NCI-H2196 (cell line): Measurements from ENCODE around the gene HERC2.

ENCODE experiments used
- DNase-seq: peaks from one replicate; lab custom pipeline; 2025; ENCODE audit not compliant: unreplicated experiment; lab: John Stamatoyannopoulos, UW

The HERC2 gene

DNA sequence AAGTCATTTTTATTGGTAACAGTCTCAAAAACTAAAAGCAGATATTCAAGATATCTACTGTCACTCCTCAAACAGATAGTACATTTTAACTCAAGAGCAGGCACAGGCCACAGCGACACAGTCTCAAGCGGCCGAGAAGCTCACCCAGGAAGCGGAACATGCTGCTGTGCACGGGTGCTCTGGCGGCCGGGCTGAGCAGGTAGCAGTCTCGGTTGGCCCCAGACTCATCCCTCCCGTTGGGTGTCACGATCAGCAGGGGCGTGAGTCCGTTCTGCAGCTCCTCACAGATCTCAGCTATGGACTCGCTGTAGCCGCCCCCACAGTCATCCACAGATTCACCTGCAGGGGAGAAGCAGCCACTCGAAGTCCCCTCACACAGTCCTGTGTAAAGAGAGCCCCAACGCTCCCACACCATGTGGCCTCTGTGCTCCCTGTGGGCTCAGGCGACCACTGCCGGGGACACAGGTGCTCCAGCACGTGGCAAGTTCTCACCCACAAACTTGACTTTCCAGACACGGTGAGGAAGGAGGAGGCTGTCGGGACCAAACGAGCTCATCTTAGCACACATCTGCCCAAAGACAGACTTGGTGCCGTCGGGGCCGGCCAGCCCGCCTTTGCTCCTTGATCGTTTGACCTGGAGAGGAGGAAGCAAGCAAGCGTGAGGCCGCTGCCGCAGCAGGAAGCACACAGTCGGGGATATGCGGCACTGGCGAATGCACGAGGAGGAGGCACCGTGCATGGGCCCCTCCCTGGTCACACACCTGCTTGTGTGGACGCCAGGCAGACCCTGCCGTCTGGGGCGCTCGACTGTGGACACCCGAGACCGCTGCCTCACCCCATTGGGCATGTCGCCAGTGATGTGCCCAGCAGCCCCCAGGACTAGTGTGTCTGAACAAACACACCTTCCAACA lies 205.2 kb downstream of the HERC2 start:
- DNase-seq, result no peak

DNA sequence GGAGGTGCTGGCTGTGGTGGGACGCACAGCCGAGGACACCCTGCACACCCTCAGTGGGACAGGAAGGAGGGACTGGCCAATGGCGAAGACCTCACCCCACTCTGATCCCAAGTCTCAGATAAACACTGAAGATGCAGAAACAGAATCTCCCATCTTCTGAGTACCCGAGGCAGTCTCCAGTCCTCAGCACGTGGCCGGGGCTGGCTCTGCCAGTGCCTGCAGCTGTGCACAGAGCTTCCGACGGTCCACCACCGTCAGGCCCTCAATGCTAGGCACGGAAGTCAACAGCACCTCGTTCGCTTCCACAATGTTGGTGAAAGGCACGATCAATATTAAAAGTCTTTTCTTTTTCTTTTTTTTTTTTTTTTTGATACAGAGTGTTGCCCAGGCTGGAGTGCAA lies 206.1 kb downstream of the HERC2 start:
- no peak for DNase-seq

DNA sequence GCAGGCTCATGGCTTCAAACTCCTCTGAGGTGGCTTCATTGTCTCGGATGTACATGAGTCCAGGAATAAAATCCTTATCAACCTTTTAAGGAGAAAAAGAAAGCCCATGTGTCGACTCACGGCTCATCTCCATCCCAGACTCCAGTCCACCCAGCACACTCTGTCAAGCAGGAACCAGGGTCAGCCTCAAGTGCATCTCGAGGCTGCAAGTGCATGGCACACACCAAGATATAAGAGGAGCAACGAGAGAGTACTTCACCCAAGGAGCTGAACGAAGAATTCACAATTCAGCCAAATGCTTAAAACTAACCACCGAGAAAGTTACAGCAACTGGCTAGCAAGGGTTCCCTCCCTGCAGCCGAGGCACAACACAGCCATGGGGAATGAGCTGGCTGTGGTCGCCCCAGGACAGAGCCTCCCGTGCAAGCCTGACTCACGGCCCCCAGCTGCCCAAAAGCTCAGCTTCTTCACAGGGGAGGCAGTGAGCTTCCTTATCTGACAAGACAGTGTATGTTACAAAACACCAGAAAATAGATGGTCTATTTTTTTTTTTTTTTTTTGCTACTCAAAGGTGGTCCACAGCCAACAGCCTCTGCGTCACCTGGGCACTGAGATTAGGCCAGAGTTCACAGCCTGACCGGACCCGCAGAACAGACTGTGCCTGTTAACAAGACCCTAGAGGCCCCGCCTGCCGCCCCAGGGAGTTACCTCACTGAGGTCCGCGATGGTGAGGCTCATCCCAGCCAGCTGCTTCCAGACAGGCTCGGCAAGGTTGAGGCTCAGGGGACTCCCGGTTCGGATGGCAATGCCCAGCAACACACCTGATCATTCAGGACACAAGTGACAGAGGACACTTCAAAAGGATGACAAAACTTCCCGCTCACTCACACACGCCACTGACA lies 207.0 kb downstream of the HERC2 start:
- DNase-seq, result no peak

DNA sequence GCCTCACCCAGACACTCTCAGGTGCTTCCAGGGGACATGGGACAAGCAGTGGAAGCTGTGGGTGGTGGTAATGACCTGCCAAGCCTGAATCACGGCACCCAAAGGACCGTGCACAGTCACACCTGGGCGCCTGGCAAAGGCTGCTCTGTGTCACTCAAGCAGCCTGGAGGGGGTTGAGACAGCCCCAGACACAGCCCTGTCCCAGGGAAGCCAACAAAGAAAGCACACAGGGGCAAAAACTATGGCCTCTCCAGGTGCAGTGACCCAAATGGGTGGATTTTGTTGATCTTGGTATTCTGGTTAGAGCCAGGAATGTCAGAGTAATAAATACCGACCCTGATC lies 207.9 kb downstream of the HERC2 start:
- DNase-seq, result no peak

DNA sequence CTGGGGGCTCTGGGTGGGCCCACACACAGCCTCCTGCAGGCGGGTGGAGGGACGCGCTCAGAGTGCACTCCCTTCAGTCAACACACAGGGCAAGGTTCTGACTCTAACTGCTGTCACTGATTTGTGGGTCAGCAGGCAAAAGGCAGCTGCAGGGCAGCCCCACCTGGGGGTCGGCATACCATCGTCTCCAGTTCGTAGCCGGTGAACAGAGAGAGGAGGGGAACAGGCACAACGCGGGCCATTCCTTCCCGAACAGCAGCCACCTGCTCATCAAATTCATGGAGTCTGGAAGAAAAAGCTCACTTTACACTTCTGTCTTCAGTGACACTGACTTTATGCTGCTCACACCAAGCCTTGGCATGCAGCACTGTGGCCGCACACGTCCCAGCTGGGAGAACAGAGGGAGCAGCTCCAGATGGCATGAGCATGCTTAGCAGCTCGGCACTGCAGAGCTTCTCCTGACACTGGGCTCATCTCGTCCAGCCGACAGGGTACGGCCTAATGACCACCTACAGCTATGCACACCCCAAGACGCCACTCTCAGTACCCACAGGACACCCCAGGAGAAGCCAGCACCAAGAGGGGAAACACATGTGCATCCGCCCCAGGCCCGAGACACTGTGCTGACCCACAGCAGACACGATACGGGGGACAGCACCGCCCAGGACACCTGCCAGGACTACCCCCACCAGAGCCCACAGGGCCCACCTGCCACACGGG lies 208.4 kb downstream of the HERC2 start:
- no peak for DNase-seq

DNA sequence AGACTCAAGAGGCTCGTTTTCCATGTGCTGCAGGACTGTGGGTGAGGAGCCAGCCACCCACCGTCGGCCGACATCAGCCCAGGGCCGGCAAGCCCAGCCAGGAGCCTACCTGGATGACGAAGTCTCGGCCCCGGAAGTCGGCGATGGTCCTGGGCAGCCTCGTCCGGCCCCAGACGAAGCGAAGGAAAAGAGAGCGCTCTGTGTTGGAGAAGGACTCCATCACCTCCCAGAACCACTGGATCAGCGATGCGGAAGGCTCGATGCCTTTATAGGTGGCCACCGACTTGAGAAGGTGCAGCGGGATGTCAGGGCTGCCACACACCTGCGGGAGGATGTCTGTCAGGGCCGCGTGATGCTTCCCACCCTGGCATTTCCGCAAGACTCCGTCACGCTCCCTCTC lies 209.0 kb downstream of the HERC2 start:
- no peak for DNase-seq

DNA sequence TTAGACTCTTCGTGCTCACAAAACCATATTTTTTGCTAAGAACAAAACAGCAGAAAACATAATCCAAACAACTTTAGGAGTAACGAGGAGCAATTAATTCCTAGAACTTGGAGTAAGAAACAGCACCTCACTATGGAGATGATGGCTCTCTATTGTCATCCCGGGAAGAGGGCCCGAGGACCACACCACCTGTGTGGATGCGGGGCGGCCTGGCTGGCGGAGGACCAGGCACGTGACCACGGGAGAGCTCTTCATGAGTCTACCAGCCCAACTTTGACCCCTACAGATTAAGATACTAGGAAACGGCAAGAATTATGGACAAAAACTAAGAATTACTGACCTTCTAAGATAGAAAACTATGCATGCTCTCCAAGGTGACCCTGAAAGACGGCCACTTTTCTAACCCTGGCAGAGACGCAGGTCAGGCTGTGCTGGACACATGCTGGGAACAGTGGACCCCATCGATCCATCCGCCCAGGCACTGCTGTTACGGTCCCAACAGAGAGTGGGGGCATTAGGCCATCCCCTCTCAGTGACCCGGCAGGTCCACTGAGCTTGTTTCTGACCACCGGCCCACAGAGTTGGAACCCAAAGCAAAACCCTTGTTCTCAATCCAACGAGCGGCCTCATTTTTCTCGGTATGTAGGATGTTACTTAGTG lies 209.7 kb downstream of the HERC2 start:
- no peak for DNase-seq

GRCh38 chr15:28111543-28111942 lies 210.4 kb downstream of the HERC2 start:
- no peak for DNase-seq

- DNase-seq, result no peak
Measured at GRCh38 chr15:28110481-28110881, 211.5 kb downstream of the HERC2 start.

DNA sequence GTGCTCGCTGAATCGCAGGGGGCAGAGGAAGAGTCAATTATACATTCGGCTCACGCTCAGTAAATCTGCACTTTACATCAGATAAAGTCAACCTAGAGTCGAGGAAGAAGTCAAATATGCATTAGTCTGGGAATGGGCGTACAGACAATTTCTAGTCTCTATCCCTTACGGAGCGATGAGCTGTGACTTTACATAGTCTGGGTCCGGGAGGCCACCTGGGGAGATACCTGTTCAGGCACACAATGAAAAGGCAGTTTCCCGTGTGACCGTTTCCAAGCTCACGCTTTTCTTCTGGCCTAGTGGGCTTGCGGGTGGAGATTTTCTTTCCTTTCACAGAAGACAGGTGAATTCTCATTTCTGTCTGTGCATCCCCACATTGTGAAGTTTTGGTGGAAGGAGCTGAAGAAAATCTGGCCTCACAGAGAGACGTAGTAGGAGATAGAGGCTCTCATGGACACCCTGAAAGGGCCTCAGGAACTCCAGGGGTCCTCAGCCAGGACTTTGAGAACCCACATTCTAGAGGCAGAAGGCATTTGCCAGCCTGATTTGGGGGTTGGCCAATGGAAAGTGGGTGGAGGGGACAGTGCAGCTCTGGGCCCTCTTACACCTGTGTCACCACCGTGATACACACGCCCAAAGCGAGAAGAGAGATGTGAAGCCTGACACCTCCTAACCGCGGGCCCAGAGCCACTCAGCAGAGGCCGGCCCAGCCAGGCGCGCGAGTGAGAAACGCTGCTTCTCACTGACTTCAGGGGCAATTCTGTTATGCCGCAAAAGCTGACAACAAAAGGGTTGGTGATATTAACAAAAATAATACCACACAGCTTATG lies 212.1 kb downstream of the HERC2 start:
- DNase-seq, result no peak

DNA sequence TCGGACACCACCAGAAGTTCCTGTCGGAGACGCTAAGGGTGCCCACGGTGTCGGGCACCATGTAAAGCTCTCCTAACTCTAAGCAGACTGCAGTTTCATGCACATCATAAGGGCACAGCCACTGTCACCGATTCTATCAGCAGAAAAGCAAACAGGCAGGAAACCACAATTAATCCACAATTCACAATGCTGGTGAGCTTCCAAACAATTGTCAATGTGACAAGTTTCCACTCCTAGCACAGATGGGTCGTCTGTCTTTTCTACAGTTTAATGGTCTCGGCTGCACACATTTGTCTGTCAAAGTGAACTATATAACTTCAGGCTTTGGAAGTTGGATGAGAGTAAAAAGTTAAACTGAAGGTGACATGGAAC lies 214.1 kb downstream of the HERC2 start:
- no peak for DNase-seq

DNA sequence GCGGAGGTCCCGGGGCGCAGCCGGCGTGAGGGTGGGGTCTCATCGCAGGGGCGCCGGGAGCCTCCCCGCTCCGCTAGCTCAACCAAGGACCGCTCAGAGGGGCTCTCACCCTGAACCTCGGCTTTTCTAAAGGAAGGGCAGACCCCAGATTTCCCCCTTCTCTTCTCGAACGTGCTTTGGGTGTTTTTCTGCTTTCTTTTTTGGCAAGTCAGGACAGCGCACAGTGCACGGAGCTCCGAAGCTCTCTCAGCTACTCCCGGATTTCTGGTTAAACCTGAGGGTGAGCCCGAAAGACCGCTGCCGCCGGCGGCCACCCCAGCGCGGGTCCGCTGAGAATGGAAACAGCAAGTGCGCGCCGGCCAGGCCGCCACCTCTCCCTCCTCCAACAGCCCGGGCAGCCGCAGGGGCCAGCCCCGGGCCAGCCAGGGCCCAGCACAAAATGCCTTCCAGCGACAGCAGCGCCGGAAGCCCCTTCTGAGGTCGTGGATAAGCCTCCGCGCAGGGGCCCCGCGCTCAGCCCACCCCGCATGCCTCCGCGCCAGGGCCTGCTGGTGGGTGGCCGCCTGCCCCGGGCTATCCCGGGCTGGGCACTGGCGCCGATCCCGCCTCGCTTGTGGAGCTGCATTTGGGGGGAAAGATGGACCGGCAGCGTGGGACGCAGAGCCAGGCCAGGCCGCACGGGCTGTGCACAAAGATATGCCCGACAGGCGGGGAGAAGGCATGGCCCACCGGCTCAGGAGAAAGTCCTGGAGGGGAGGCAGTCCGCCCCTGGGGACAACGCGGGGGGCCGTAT lies 214.7 kb downstream of the HERC2 start:
- DNase-seq, result no peak

- no peak for DNase-seq
Measured at GRCh38 chr15:28106294-28107110, 215.5 kb downstream of the HERC2 start.

DNA sequence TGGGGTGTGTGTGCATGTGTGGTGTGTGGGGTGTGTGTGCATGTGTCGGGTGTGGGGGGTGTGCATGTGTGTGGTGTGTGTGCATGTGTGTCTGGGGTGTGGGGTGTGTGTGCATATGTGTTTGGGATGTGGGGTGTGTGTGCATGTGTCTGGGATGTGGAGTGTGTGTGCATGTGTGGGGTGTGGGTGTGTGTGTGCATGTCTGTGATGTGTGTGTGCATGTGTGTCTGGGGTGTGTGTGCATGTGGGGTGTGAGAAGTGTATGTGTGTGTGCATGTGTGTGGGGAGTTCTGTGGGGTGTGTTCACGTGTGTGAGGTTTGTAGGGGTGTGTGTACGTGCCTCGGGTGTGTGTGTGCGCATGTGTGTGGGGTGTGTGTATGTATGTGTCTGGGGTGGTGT lies 216.2 kb downstream of the HERC2 start:
- no peak for DNase-seq

DNA sequence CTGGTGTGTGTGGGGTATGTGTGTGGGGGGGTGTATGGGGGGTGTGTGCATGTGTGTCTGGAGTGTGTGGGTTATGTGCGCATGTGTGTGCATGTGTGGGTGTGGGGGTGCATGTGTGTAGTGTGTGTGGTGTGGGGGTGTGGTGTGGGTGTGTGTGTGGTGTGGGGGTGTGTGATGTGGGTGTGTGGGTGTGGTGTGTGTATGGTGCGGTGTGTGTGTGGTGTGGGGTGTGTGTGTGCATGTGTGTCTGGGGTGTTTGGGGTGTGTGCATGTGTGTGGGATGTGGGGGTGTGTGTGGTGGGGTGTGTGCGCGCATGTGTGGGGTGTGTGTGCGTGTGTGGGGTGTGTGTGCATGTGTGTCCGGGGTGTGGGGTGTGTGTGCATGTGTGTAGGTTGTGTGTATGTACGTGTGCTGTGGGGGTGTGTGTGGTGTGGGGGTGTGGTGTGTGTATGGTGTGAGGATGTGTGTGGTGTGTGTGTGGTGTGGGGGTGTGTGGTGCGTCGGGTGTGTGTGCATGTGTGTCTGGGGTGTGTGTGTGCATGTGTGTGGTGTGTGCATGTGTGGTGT lies 216.7 kb downstream of the HERC2 start:
- DNase-seq, result no peak

DNA sequence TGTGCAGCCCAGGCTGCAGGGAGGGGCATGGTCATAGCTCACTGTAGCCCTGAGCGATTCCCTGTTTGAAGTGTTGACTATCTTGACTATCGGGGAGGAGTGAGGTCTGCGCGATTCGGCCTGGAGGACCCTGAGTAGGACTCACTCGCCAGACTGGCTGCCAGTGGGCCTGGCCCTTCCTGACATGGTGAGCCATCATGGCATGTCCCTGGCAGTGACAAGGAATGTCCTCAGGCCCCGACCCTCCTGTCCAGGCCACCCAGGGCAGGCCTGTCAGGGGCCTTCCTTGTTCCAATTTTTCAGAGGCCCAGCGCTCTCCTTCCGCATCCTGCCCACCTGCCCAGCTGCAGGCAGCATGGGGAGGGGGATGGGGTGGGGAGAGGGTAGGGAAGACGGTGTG lies 217.7 kb downstream of the HERC2 start:
- no peak for DNase-seq

DNA sequence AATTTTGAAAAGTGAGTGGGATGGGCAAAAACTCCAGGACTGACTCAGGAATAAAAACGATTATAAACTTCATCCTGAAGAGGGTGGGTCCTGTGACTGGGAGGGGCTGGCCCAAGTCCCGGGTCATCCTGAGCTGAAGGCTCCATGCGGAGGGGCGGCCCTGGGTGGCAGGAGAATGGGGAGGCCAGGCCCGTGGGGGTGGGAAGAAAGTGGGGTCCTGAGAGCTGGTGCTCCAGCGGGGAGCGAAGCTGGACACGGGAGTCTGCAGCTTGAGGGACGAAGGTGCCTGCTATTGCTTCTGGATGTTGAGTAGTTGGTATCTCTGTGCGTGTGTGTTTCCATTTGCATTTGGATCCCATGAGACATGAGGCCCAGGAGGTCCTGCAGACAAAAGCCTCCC lies 218.1 kb downstream of the HERC2 start:
- no peak for DNase-seq

DNA sequence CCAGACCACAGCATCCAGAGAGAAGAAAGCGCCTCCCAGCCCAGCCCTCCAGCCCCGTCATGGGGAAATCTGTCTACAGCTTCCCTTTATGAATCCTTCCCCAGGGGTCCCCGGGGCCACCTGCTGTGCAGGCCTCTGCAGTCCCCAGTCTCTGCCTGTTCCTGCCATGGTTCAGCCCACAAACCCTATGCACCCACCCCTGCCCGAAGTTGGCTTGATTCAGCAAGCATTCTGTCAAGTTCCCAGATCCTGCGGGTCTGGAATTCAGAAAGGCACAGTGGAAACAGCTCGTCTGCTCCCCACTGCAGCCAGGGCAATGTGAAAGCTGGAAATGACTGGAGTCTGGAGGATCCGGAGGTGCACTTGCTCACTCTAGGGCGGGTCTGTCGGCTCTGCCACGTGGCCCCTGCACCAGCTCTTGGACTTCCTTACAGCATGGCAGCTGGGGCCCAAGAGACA lies 220.0 kb downstream of the HERC2 start:
- no peak for DNase-seq
